Stimulated activated CD4-positive, alpha-beta T cell treated with anti-CD3 and anti-CD28 coated beads, Interleukin-12 subunit alpha, Interleukin-12 subunit beta, amount 100 ng/mL, for 24 hours (primary cell): ENCODE results near the gene PFN2.
A peak's percentile ranks its signal among the peaks of the same experiment; 100 is the strongest.
"Not testable (repeated sequence)": the region's sequence is repeated elsewhere in the genome, so short reads cannot be mapped to it uniquely, and the experiment has no call there.

Experiments
- DNase-seq, 2 experiments: peaks; one replicate each; pipeline ENCODE4 v3.0.0-alpha.2; 2020; ENCODE audit warnings: low read depth in 2 of 2

Gene PFN2, protein sequence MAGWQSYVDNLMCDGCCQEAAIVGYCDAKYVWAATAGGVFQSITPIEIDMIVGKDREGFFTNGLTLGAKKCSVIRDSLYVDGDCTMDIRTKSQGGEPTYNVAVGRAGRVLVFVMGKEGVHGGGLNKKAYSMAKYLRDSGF

DNA sequence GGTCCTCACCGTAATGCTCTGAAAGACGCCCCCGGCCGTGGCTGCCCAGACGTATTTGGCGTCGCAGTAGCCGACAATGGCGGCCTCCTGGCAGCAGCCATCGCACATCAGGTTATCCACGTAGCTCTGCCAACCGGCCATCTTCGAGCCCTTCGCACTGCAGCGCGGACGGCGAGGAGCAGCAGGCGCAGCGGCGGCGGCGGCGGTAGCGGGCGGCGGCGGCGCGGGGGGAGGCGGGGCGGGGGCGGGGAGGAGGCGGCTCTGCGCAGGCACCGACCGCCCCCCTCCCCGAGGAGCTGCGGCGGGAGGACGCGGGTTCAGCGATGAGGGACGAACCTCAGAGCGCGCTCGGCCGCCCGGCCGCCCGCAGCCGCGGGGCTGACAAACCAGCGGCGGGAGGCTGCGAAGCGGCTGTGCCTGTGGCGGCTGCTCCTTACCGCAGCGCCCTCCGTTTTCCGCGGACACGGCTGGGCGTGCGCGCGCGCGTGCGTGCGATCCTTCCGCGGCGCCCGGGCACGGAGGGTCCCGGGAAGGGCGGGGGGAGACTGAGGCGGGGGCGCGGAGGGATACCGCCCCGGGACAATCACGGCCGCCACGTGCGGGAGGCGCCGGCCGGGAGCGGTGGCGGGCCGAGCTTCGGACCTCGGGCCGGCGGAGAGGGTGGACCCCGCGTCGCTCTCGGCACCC is at the start of gene PFN2:
Gene PFN2, minus strand, starts transcription at position 180 of the 687 bp plus-strand sequence. Its CDS starts 39 bp downstream, at position 141.
- peak; percentile 15 to 28 for DNase-seq

DNA sequence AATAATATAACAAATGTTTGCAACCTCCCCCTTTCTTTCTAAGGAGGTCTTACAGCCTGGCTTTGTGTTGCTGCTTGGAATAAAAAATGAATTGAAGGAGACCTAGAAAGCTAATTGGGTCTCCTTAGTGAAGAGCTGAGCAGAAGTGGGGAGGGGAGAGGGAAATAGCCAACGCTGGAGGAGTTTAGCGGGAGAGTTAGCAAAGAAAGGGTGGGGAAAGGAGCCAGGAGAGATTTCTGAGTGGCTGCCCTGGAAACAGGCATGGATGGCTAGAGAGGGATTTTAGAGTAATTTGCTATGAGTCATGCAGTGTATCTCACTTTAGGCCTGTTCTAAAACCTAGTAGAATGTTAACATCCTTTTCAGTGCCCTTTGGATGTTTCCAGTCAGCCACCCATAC is 45.2 kb upstream of the PFN2 start:
- no peak for DNase-seq

DNA sequence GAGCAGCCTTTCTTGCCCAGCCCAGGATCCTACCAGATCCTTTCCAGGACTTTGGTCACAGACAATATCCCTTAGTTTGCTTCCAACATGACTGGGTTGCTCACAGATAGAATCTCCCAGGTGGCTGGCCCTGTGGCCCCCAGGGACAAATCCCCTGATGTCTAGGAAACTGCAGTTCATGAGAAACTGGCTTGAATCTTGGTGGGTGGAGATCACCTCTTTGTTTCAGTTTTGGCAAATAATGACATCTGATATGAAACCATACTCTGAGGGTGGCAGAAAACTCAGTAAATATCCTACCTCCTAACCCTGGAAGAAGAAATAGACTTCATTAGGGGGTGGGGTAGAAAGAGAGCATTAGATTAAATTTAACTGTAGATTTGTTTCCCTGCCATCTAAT is 44.1 kb upstream of the PFN2 start:
- no peak for DNase-seq

DNA sequence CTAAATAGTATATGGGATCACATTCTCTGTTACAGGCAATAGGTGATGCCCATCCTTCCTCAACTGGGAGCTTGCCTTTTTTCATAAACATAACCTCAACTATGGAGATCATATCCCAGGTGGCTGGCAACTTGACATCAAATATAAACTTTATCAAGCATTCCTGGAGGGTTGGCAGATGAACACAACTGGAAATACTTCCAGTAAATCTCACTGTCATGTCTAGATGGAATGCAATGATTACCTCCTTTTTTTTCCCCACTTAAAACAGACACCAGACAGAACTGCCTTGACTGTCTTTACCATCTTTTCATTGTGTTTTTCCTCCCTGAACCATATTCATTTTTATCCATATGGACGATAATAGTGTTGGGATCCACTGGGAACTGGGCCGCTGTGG is 43.1 kb upstream of the PFN2 start:
- DNase-seq: no peak

DNA sequence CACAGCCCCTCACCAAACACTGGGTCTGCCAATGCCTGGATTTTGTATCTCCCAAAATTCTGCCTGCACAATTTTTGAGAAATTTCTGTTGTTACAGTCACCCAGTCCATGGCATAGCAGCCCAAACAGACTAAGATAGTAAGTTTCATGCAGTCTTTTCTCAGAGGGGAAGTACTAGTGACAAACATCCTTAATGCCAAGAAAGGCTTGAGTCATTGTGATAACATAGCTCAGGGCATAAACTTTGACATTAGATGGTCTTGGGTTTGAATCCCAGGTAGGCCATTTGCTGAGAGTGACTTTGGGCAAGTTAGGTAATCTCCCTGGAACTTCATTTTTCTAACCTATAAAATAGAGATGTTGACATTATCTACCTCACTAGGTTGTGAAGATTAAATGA is 36.1 kb upstream of the PFN2 start:
- DNase-seq: no peak

DNA sequence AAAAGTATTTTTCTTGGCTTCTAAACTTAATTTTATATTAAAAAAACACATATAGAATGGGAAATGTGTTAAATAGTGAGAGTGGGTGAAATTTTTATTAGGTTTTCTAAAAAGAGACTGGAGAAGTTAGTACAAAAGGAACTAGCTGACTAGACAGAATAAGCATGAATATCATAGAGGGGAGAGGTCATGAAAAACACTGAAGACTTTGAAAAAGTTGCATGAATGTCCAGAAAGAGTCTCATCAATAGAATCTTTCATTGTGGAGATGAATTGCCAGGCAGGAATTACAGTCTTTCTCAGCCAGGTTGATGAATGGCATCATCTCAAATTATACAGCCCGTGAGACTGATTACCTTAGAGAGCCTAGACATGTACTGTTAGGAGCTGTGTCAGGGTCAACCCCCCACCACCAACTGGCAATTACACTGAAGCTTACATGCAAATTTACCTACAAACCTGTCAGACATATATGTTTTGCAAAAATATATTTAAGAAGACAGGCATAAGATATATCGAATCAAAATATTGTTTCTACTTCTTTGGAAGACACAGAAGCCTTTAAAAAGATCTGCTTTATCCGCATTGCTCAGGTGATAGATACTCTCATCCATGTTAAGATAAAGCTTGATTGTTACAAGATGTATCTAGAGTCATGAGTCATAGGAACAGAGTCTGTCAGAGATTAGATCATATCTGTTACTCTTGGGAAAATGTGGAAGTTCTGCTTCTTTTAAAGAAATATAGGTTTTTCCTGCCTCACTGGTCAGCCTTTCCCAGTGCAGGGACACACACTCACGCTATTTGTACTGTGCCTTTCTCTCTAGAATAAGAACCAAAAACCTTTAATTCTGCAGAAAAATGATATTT is 34.8 kb upstream of the PFN2 start:
- no peak for DNase-seq

DNA sequence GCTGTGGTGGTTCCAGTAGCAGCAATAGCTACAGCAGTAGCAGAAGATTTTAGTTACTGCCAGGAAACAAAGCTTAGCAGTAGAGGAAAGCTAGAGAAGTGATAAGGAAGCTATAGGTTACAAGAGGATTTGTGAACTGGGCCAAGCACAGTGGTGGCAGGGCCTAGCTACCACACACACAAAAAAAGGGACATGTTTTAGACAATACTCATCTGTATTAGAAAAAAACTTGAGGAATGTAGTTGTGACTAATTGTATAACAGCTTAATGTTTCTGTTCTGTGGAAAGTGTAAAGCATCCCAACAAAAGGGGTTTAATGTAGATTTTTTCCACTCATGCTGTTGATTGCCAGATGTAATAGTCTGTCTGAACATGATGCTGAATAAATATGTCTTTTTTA is 29.9 kb upstream of the PFN2 start:
- no peak for DNase-seq

DNA sequence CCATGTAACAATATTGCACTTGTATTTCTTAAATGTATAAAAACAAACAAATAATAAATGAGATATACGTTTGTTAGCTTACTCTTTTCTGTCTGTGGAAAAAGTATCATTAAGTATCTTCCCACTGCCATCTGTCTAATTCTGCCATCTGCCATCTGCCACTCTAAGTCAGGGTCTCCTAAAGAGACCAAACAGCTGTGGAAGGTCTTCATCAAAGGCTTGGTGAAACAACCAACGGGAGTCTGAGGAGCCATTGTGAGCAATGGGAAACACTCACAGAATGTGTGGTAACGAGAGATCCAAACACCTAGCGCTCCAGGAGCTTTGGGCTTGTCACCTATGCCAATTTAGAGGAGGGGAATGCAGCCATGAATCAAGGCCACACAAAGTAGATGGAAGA is 28.7 kb upstream of the PFN2 start:
- DNase-seq: no peak

DNA sequence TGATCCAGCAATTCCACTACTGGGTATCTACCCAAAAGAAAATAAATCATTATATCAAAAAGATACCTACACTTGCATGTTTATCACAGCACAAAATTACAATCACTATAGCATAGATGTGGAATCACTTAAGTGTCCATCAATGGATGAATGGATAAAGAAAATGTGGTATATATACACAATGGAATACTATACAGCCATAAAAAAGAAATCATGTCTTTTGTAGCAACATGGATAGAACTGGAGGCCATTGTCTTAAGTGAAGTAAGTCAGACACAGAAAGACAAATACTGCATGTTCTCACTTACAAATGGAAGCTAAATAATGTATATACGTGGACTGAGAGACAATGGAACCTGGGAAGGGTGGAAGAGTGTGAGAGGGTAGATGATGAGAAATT is 28.3 kb upstream of the PFN2 start:
- DNase-seq: no peak

DNA sequence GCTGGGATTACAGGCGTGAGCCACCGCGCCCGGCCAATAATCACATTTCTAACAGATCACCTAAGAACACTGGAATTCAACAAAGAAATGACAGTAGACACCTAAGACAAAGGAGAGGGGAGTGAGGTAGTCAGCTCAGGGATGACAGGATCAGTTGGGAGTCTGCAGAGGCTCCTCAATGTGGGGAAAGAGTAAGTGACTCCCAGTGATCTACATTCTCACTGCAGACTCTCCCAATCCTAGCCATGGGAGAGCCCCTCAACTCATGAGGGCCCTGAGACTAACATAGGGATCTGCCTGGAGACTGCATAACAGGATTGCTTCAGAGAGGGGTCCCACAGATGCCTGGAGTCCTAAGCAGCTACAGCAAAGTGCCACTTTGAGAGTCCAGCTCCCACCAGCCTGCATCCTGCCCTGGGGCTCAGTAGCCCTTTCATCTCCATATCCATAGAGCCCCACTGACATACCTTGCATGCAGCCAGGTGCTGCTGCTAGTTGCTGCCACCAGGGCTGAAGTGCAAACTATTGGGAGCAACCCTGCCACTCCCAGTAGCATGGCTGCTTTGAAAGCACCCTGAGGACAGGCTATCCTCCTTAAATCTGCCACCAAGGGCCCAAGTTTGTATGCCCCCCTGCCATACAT is 21.8 kb upstream of the PFN2 start:
- no peak for DNase-seq

DNA sequence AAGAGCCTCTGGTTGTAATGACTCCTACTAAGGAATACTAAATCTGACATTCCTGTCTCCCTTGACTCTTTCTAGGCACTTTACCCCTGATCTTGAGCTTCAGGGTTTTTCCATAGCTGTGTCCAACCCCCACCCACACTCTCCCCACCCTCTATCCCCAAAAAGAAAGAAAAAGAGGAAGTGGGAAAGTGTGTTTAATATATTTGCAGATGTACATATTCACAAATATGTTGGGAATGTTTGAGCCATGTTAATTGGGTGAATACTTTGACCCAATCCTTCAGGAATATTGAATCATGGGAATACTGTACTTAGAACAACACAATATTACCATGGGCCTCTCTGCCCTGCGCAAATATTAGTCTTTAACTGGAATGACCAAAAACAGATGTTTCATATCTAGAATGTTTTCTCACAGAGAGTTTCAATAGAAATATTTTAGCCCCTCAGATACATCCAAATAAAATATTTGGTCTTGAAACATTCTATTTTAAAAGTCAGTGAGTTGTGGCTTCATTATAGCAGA is 19.8 kb upstream of the PFN2 start:
- no peak for DNase-seq

DNA sequence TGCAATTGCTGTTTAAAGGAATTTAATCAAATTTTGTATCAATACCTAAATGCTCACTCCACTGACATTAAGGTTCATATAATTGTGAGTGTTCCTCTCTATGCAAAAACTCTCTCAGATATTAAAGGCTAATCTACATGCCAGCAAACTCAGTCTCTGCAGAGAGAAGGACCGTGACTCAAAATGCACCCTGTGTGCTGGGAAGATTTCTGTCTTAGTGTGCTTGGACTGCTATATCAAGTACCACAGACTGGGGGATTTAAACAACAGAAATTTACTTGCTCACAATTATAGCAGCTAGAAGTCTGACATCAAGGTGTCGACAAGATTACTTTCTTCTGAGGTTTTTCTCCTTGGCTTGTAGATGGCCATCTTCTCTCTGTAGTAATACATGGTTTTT is 18.6 kb upstream of the PFN2 start:
- DNase-seq: no peak

DNA sequence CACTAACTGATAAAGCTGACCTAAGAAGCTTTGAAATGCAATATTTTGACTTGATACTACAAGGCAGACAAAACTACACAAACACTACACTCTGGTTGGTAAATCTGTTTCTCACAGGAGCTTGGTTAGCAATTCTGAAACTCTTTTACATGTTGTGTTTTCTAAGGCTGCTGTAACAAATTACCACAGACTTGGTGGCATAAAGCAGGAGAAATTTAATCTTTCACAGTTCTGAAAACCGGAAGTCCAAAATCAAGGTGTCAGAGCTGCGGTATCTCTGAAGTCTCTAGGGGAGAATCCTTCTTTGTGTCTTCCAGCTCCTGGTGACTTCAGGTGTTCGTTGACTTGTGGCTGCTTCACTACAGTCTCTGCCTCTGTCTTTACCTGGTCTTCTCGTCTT is 12.9 kb upstream of the PFN2 start:
- DNase-seq: no peak

DNA sequence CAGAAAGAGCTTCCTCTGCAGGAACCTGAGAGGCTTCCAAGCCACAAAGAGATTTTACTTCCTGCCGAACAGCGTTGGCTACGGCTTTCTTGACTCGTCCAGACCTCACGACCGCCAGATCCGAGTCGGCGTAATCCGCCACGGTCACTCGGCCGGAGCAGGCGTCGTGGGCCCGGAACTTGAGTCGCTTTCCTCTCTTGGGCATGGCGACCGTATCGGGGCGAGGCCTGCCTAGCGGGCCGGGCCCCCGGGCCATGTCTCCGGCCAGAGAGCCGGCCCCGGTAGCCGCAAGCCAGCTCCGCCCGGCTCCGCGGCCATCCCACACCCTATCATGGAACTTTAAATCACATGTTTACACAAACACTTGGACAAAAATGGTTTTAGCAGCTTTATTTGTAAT is 12.4 kb upstream of the PFN2 start:
- not testable (repeated sequence) for DNase-seq

DNA sequence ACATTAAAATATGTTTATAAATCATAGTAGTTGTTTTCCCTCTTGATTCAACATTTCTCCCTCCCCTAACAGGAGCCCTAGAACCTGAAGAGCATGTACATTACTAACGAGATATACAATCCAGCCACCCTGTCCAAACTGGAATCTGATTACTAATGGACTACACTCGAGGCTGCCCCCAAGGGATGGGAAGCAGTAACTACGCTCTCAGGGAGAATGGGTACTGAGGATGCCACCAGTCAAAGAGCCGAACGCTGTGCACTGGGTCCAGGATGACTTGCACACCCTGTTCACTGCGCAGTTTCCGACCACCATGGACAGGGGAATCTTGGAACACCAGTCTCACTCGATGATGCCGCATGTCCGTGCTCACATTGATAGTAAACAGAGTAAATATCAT is 11.3 kb upstream of the PFN2 start:
- not testable (repeated sequence) for DNase-seq

DNA sequence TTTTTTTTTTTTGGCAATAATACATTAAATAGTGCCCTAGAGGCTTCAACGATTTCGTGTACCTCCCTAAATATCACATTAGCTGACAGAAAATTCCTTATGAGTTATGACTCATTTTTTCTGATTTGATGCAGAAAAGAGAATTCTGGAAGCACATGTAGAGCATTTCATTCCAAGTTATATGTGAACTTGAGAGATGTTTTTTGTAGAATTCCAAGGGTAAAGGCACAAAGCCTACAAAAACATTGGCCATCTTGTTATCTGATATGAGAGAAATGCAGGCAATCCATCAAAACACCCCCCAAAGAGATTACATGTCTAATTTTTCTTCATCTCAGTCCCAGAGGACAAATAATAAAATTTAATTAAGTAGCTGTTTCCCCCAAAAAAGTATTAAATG is 6.7 kb upstream of the PFN2 start:
- DNase-seq: no peak

DNA sequence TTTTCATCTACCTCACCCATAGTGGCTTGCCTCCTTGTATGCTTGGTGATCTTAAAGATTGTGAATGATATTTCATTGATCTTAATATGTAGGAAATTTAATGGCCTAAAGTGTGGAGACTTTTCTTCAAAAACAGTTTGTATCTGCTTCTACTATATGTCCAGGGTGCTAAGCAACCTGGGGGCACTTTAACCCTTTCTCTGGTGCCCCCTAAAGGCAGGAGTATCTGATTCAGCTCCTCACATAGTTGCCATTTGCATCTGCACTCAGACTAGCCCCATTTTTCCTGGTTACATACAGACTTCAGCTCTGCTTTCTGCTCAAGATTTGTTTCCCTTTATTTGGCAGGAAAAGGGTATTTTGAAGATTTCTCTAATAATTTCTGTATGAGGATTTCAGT is 5.2 kb upstream of the PFN2 start:
- DNase-seq: no peak

DNA sequence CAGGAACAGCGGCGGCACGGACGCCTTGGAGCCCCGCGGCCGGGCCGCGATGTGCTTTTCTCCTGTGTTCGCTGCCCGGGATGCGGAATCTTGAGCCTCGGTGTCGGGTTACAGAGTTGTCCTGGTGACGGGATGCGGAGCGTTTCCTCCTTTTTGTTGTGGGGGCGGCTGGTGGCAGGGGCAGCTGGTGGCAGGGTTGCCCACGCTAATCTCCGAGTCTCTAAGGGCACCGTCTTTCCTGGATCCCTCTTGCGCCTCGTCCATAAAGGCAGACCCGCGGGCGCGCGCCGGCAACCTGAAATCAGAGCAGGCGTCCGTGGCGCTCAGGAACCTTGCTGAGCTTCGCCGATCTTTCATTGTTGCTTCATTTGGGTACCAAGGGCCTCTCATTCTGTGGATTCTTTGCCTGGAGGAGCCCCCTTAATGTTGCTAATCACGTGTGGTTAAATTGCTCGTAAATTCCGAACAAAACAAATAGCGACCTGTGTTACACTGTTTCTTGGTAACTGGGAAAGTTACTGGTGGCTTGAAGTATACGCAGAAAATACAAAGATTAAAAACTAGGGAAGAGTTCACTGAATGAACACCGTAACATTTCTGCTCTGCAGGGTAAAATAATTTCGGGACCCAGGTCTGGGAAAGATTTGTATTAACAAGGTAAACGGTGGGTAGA is 844 bp upstream of the PFN2 start:
- peak; percentile 2 to 14 for DNase-seq

DNA sequence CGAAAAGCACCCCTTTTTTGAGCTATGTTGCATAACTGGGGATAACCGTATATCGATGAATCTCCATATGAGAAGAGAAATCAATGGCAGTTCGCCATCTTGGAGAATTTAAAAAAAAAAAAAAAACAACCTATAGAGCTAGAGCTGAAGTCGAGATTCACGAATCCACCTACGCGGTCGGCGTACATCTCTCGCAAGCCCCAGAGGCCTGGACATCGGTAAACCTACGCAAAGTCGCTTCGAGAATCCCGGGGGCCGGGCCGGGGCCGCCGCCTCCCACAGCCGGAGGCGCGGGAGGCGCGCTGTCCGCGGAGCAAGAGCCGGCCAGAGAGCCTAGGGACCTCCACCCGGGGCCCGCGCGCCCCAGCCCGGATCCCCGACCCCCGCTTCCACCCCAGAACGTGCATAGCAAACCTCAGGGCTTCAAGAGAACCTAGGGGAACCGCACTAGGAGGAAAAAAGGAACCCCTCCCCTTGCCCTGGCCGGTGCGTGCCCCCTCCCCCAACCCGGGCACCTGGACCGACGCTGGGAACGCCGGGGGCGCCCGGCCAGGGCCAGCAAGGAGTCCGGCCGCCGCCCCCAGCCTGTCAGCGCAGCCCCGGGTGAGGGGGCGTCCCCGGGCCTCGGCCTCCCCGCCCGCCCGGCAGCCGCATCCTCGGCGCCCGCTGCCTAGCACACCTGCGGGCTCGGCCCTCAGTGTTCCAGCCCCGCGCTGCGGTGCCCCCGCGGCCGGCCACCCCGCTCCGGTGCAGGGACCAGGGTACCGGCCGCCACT is 567 bp downstream of the PFN2 start:
- peak; percentile 29 to 63 for DNase-seq

DNA sequence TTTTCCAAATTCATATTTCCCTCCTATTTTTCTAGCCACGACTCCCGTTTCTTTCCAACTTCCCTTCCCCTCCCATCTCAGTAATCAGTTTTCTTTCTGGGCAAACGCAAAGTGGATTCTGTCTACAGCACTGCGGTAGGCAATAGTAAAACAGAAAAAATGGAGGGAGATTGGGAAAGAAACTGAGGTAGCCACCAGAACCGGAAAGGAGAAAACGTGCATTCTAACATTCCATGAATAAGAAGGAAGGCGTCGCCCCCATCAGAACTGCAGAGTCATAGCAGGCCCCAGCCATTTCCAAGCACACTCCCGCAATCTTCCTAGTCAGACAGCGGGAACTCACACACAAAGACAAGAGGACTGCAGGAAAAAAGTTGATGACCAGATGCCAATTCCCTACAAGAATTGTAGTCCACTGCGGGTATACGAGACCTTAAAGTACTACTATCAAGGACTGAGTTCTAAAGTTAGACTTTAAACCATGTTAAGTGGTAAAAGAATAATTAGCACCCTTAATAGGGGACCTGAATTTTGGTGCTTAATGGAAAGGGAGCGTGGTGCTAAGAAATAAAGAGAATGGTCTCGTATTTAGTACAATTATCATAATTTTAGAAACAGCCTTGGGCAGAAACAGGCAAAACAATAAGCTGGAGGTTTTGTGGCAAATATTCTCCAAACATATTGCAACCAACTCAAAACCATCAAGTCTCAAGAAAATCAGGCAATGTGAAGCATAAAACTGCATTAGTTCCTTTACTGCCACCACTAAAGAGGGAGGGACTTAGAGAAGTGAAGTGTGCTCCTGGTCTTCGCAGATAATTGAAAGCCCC is 1.4 kb downstream of the PFN2 start:
- no peak for DNase-seq
